Measurements from ENCODE around the gene SF3B3.
A peak's percentile ranks its signal among the peaks of the same experiment; 100 is the strongest.

GRCh38 chr16:70576431-70577255, 53.0 kb downstream of the SF3B3 start:
- peak in 1 of 2 donors; percentile 40 for TF ChIP-seq POLR2AphosphoS5 (IDR thresholded peaks at IDR 0.05)
- no peak for TF ChIP-seq CTCF (IDR thresholded peaks at IDR 0.05)
- no peak for TF ChIP-seq POLR2A (IDR thresholded peaks at IDR 0.05; ENCODE audit: low read depth)
- TF ChIP-seq EP300 (IDR thresholded peaks at IDR 0.05): no peak
